WTC11 (cell line): Measurements from ENCODE around the gene THOC1. TPM values are rescaled to one million over a fixed set of nuclear protein-coding genes. Genes with fewer than 3 reads are reported as not detected.

Source experiments
- ATAC-seq: fragments of 200-7000 bp; cut with Tn5 transposase; 2 replicates; pipeline ENCODE4 v1.10.0; 2021; ENCODE audit warnings: mild to moderate bottlenecking, moderate library complexity
- CTCF ChIA-PET: fragments of 300-600 bp; sonication (Branson Sonifier 250); formaldehyde crosslinking; loops from one replicate; lab custom pipeline; 2021; ENCODE audit warnings: antibody characterized with exemption; lab: Charles Lee
- POLR2A ChIA-PET: fragments of 350-600 bp; sonication (Branson Sonifier 250); formaldehyde crosslinking; loops from one replicate; lab custom pipeline; 2021; ENCODE audit warnings: antibody characterized with exemption; lab: Charles Lee
- DNase-seq: peaks from one replicate; pipeline ENCODE4 v3.0.0; 2021; ENCODE audit warnings: low spot score
- H3K27ac Mint-ChIP-seq: 2 replicates; pipeline ENCODE4 v1.8.0; 2021; ENCODE audit warnings: mixed read lengths
- H3K27me3 Mint-ChIP-seq: 2 replicates; pipeline ENCODE4 v1.8.0; 2021; ENCODE audit warnings: low read depth, mild to moderate bottlenecking, moderate library complexity, mixed read lengths
- H3K36me3 Mint-ChIP-seq: 2 replicates; pipeline ENCODE4 v1.8.0; 2021; ENCODE audit warnings: mixed read lengths
- H3K4me1 Mint-ChIP-seq: 2 replicates; pipeline ENCODE4 v1.8.0; 2022; ENCODE audit warnings: mixed read lengths
- H3K4me3 Mint-ChIP-seq: 2 replicates; pipeline ENCODE4 v1.8.0; 2021; ENCODE audit warnings: mild to moderate bottlenecking, moderate library complexity, mixed read lengths
- H3K9me3 Mint-ChIP-seq: 2 replicates; pipeline ENCODE4 v1.8.0; 2021; ENCODE audit warnings: mixed read lengths
- ESRRA ChIP-seq: sonication (generic); formaldehyde crosslinking; IDR thresholded peaks from 2 replicates; pipeline ENCODE4 v1.8.1; 2022; ENCODE audit warnings: mild to moderate bottlenecking, missing genetic modification reagents, borderline replicate concordance
- IRF2 ChIP-seq: sonication (generic); formaldehyde crosslinking; IDR thresholded peaks from 2 replicates; pipeline ENCODE4 v1.8.0; 2022; ENCODE audit warnings: low read depth, missing genetic modification reagents, borderline replicate concordance
- MXD4 ChIP-seq: fragments of 250-450 bp; sonication (Bioruptor Pico); IDR thresholded peaks from 2 replicates; pipeline ENCODE4 v1.8.0; 2021; ENCODE audit warnings: mild to moderate bottlenecking, moderate library complexity, borderline replicate concordance
- NFYB ChIP-seq: sonication (generic); formaldehyde crosslinking; conservative IDR thresholded peaks from 2 replicates; pipeline ENCODE4 v1.8.0; 2022; ENCODE audit warnings: low read depth, missing genetic modification reagents
- SOX15 ChIP-seq: fragments of 250-450 bp; sonication (Bioruptor Pico); IDR thresholded peaks from 2 replicates; pipeline ENCODE4 v1.9.0; 2021; ENCODE audit warnings: mild to moderate bottlenecking
- TCF7 ChIP-seq: sonication (generic); formaldehyde crosslinking; IDR thresholded peaks from 2 replicates; pipeline ENCODE4 v1.8.0; 2022; ENCODE audit warnings: mild to moderate bottlenecking, low read depth, missing genetic modification reagents, moderate library complexity
- TEAD4 ChIP-seq: sonication (generic); formaldehyde crosslinking; IDR thresholded peaks from 2 replicates; pipeline ENCODE4 v1.8.0; 2022; ENCODE audit warnings: mild to moderate bottlenecking, missing genetic modification reagents
- ZNF138 ChIP-seq: sonication (generic); formaldehyde crosslinking; conservative IDR thresholded peaks from 2 replicates; pipeline ENCODE4 v1.8.1; 2022; ENCODE audit warnings: mild to moderate bottlenecking, moderate library complexity, missing genetic modification reagents
- total RNA-seq: library from RNA; stranded (reverse); gene quantifications from 3 replicates; pipeline ENCODE4 v1.2.3, GENCODE V29; 2021
- TF ChIP-seq, protein P1 (sequence below): sonication (generic); formaldehyde crosslinking; IDR thresholded peaks from 2 replicates; pipeline ENCODE4 v1.8.1; 2023; ENCODE audit warnings: mild to moderate bottlenecking, missing genetic modification reagents, borderline replicate concordance
- TF ChIP-seq, protein P2 (sequence below): sonication (generic); formaldehyde crosslinking; IDR thresholded peaks from 2 replicates; pipeline ENCODE4 v1.8.0; 2022; ENCODE audit warnings: mild to moderate bottlenecking, missing genetic modification reagents
- TF ChIP-seq, protein P3 (sequence below): sonication (generic); formaldehyde crosslinking; IDR thresholded peaks from 2 replicates; pipeline ENCODE4 v1.8.1; 2022; ENCODE audit warnings: mild to moderate bottlenecking, moderate library complexity, missing genetic modification reagents
- TF ChIP-seq, protein P4 (sequence below): sonication (generic); formaldehyde crosslinking; IDR thresholded peaks from 2 replicates; pipeline ENCODE4 v1.8.1; 2023; ENCODE audit warnings: mild to moderate bottlenecking, missing genetic modification reagents, moderate library complexity
- TF ChIP-seq, protein P5 (sequence below): sonication (generic); formaldehyde crosslinking; IDR thresholded peaks from 2 replicates; pipeline ENCODE4 v1.8.1; 2023; ENCODE audit warnings: mild to moderate bottlenecking, moderate library complexity, missing genetic modification reagents
- TF ChIP-seq, protein P6 (sequence below): sonication (generic); formaldehyde crosslinking; IDR thresholded peaks from 2 replicates; pipeline ENCODE4 v1.8.0; 2022; ENCODE audit warnings: missing genetic modification reagents

Gene THOC1
- total RNA-seq, 1 experiment from 2014 or later: 65.8 TPM

DNA sequence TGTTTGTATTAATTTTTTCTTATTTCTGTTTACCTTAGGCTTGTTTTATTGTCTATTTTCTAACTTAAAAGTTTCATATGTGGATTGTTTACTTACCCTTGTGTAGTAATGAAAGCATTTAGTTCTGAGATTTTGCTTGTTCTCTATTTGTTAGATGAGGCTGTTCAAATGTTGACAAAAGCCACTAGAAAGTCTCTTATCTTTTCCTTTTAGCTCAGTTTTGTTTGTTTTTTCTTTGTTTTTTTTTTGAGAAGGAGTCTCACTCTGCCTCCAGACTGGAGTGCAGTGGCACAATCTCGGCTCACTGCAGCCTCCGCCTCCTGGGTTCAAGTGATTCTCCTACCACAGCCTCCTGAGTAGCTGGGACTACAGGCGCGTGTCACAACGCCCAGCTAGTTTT, 78.6 kb downstream of the THOC1 start:
- no peaks in the 10 kb centered on the region for H3K27me3 Mint-ChIP-seq
- no peak for TF ChIP-seq TCF7
- TF ChIP-seq NFYB (CRISPR knock-in tag): no peak
- TF ChIP-seq, protein P1, sequence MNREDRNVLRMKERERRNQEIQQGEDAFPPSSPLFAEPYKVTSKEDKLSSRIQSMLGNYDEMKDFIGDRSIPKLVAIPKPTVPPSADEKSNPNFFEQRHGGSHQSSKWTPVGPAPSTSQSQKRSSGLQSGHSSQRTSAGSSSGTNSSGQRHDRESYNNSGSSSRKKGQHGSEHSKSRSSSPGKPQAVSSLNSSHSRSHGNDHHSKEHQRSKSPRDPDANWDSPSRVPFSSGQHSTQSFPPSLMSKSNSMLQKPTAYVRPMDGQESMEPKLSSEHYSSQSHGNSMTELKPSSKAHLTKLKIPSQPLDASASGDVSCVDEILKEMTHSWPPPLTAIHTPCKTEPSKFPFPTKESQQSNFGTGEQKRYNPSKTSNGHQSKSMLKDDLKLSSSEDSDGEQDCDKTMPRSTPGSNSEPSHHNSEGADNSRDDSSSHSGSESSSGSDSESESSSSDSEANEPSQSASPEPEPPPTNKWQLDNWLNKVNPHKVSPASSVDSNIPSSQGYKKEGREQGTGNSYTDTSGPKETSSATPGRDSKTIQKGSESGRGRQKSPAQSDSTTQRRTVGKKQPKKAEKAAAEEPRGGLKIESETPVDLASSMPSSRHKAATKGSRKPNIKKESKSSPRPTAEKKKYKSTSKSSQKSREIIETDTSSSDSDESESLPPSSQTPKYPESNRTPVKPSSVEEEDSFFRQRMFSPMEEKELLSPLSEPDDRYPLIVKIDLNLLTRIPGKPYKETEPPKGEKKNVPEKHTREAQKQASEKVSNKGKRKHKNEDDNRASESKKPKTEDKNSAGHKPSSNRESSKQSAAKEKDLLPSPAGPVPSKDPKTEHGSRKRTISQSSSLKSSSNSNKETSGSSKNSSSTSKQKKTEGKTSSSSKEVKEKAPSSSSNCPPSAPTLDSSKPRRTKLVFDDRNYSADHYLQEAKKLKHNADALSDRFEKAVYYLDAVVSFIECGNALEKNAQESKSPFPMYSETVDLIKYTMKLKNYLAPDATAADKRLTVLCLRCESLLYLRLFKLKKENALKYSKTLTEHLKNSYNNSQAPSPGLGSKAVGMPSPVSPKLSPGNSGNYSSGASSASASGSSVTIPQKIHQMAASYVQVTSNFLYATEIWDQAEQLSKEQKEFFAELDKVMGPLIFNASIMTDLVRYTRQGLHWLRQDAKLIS (CRISPR knock-in tag): no peak
- TF ChIP-seq IRF2 (CRISPR knock-in tag): no peak
- TF ChIP-seq, protein P2, sequence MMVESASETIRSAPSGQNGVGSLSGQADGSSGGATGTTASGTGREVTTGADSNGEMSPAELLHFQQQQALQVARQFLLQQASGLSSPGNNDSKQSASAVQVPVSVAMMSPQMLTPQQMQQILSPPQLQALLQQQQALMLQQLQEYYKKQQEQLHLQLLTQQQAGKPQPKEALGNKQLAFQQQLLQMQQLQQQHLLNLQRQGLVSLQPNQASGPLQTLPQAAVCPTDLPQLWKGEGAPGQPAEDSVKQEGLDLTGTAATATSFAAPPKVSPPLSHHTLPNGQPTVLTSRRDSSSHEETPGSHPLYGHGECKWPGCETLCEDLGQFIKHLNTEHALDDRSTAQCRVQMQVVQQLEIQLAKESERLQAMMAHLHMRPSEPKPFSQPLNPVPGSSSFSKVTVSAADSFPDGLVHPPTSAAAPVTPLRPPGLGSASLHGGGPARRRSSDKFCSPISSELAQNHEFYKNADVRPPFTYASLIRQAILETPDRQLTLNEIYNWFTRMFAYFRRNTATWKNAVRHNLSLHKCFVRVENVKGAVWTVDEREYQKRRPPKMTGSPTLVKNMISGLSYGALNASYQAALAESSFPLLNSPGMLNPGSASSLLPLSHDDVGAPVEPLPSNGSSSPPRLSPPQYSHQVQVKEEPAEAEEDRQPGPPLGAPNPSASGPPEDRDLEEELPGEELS (CRISPR knock-in tag): no peak
- TF ChIP-seq, protein P3, sequence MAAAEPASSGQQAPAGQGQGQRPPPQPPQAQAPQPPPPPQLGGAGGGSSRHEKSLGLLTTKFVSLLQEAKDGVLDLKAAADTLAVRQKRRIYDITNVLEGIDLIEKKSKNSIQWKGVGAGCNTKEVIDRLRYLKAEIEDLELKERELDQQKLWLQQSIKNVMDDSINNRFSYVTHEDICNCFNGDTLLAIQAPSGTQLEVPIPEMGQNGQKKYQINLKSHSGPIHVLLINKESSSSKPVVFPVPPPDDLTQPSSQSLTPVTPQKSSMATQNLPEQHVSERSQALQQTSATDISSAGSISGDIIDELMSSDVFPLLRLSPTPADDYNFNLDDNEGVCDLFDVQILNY (CRISPR knock-in tag): no peak
- no peak for TF ChIP-seq SOX15 (CRISPR knock-in tag)
- TF ChIP-seq TEAD4 (CRISPR knock-in tag): no peak
- TF ChIP-seq, protein P4, sequence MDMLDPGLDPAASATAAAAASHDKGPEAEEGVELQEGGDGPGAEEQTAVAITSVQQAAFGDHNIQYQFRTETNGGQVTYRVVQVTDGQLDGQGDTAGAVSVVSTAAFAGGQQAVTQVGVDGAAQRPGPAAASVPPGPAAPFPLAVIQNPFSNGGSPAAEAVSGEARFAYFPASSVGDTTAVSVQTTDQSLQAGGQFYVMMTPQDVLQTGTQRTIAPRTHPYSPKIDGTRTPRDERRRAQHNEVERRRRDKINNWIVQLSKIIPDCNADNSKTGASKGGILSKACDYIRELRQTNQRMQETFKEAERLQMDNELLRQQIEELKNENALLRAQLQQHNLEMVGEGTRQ (CRISPR knock-in tag): no peak
- TF ChIP-seq ZNF138 (CRISPR knock-in tag): no peak
- TF ChIP-seq, protein P5, sequence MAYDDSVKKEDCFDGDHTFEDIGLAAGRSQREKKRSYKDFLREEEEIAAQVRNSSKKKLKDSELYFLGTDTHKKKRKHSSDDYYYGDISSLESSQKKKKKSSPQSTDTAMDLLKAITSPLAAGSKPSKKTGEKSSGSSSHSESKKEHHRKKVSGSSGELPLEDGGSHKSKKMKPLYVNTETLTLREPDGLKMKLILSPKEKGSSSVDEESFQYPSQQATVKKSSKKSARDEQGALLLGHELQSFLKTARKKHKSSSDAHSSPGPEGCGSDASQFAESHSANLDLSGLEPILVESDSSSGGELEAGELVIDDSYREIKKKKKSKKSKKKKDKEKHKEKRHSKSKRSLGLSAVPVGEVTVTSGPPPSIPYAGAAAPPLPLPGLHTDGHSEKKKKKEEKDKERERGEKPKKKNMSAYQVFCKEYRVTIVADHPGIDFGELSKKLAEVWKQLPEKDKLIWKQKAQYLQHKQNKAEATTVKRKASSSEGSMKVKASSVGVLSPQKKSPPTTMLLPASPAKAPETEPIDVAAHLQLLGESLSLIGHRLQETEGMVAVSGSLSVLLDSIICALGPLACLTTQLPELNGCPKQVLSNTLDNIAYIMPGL (CRISPR knock-in tag): no peak
- TF ChIP-seq, protein P6, sequence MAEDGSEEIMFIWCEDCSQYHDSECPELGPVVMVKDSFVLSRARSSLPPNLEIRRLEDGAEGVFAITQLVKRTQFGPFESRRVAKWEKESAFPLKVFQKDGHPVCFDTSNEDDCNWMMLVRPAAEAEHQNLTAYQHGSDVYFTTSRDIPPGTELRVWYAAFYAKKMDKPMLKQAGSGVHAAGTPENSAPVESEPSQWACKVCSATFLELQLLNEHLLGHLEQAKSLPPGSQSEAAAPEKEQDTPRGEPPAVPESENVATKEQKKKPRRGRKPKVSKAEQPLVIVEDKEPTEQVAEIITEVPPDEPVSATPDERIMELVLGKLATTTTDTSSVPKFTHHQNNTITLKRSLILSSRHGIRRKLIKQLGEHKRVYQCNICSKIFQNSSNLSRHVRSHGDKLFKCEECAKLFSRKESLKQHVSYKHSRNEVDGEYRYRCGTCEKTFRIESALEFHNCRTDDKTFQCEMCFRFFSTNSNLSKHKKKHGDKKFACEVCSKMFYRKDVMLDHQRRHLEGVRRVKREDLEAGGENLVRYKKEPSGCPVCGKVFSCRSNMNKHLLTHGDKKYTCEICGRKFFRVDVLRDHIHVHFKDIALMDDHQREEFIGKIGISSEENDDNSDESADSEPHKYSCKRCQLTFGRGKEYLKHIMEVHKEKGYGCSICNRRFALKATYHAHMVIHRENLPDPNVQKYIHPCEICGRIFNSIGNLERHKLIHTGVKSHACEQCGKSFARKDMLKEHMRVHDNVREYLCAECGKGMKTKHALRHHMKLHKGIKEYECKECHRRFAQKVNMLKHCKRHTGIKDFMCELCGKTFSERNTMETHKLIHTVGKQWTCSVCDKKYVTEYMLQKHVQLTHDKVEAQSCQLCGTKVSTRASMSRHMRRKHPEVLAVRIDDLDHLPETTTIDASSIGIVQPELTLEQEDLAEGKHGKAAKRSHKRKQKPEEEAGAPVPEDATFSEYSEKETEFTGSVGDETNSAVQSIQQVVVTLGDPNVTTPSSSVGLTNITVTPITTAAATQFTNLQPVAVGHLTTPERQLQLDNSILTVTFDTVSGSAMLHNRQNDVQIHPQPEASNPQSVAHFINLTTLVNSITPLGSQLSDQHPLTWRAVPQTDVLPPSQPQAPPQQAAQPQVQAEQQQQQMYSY (CRISPR knock-in tag): no peak
- no peak for TF ChIP-seq ESRRA
- no peak for TF ChIP-seq MXD4 (CRISPR knock-in tag)
- peaks cover 3% of the 10 kb centered on the region; the same call in 1 of the 2 replicates for H3K4me1 Mint-ChIP-seq
- no peaks in the 10 kb centered on the region for H3K36me3 Mint-ChIP-seq
- no peaks in the 10 kb centered on the region for H3K9me3 Mint-ChIP-seq
- peak overlapping the region; percentile 70; the same call in 1 of the 2 replicates for H3K27ac Mint-ChIP-seq
- H3K4me3 Mint-ChIP-seq: no peak overlapping the region
- DNase-seq (no peak), ATAC-seq (no peak)
- POLR2A ChIA-PET: interaction anchor here (0.6 kb wide), 1 partner anchor 24 kb away, joined by 3 read pairs; no protein-coding TSS in a partner anchor
- CTCF ChIA-PET: no interaction called here
